HG03439 (cell line): ENCODE measurements around the gene LAPTM5.

Source experiments
- ATAC-seq: cut with Tn5 transposase; IDR thresholded peaks from one replicate; pipeline ENCODE4 v1.9.1; 2021; ENCODE audit warnings: mild to moderate bottlenecking, moderate library complexity; ENCODE audit not compliant: unreplicated experiment

LAPTM5 gene

GRCh38 chr1:30720271-30721223 lies 37.0 kb downstream of the LAPTM5 start:
- ATAC-seq, result no peak

GRCh38 chr1:30719406-30720270 lies 37.9 kb downstream of the LAPTM5 start:
- peak; percentile 0 for ATAC-seq

GRCh38 chr1:30718636-30719405 lies 38.8 kb downstream of the LAPTM5 start:
- peak; percentile 52 for ATAC-seq

- peak; percentile 71 for ATAC-seq
Observed at GRCh38 chr1:30718091-30718635, 39.4 kb downstream of the LAPTM5 start.

GRCh38 chr1:30716646-30717045 lies 40.9 kb downstream of the LAPTM5 start:
- ATAC-seq, result no peak

GRCh38 chr1:30715886-30716285 lies 41.7 kb downstream of the LAPTM5 start:
- ATAC-seq, result no peak

- ATAC-seq, result no peak
Observed at GRCh38 chr1:30715216-30715615, 42.4 kb downstream of the LAPTM5 start.

- no peak for ATAC-seq
Observed at GRCh38 chr1:30714536-30715090, 43.0 kb downstream of the LAPTM5 start.

GRCh38 chr1:30714025-30714424 lies 43.5 kb downstream of the LAPTM5 start:
- no peak for ATAC-seq

GRCh38 chr1:30713311-30713710 lies 44.3 kb downstream of the LAPTM5 start:
- ATAC-seq, result no peak

- no peak for ATAC-seq
Observed at GRCh38 chr1:30712583-30712982, 45.0 kb downstream of the LAPTM5 start.

- no peak for ATAC-seq
Observed at GRCh38 chr1:30710407-30710806, 47.2 kb downstream of the LAPTM5 start.

- ATAC-seq, result no peak
Observed at GRCh38 chr1:30708361-30708728, 49.2 kb downstream of the LAPTM5 start.

GRCh38 chr1:30707412-30708360 lies 49.9 kb downstream of the LAPTM5 start:
- ATAC-seq, result no peak

GRCh38 chr1:30706528-30706927 lies 51.0 kb downstream of the LAPTM5 start:
- ATAC-seq, result no peak

GRCh38 chr1:30705698-30706097 lies 51.9 kb downstream of the LAPTM5 start:
- no peak for ATAC-seq

- ATAC-seq, result no peak
Observed at GRCh38 chr1:30704765-30705509, 52.6 kb downstream of the LAPTM5 start.

GRCh38 chr1:30704271-30704670 lies 53.3 kb downstream of the LAPTM5 start:
- ATAC-seq, result no peak

- ATAC-seq, result no peak
Observed at GRCh38 chr1:30702823-30703222, 54.8 kb downstream of the LAPTM5 start.
